MM.1S (cell line): ENCODE measurements around the gene CITED4.

Experiments used
- DNase-seq: peaks from one replicate; pipeline ENCODE4 v3.0.0-alpha.2; 2015
- H2AFZ ChIP-seq: fragments of 300-600 bp; sonication (generic); 2 replicates; pipeline ENCODE4 v1.6.0; 2016; ENCODE audit warnings: antibody characterized with exemption, low read length
- H3F3A ChIP-seq: fragments of 300-600 bp; sonication (generic); 2 replicates; pipeline ENCODE4 v1.6.1; 2016; ENCODE audit warnings: mild to moderate bottlenecking, antibody characterized with exemption, low read length, moderate library complexity, mixed read lengths; ENCODE audit not compliant: insufficient read depth
- H3K27ac ChIP-seq: fragments of 300-600 bp; sonication (generic); 2 replicates; pipeline ENCODE4 v1.5.1; 2016; ENCODE audit warnings: mild to moderate bottlenecking, low read length
- H3K27me3 ChIP-seq: fragments of 300-600 bp; sonication (generic); replicated peaks from 2 replicates; pipeline ENCODE4 v1.6.0; 2016; ENCODE audit warnings: low read length; ENCODE audit not compliant: insufficient read depth
- H3K36me3 ChIP-seq: fragments of 300-600 bp; sonication (generic); replicated peaks from 2 replicates; pipeline ENCODE4 v1.6.1; 2016; ENCODE audit warnings: mild to moderate bottlenecking, low read length, mixed read lengths; ENCODE audit not compliant: insufficient read depth
- H3K4me1 ChIP-seq: fragments of 300-600 bp; sonication (generic); 2 replicates; pipeline ENCODE4 v1.6.1; 2016; ENCODE audit warnings: low read length, mixed read lengths
- H3K4me2 ChIP-seq: fragments of 300-600 bp; sonication (generic); 2 replicates; pipeline ENCODE4 v1.6.0; 2016; ENCODE audit warnings: low read depth, low read length
- H3K4me3 ChIP-seq: fragments of 300-600 bp; sonication (generic); 2 replicates; pipeline ENCODE4 v1.5.1; 2016; ENCODE audit warnings: low read length, mixed read lengths
- H3K79me2 ChIP-seq: fragments of 300-600 bp; sonication (generic); 2 replicates; pipeline ENCODE4 v1.6.1; 2016; ENCODE audit warnings: mixed run types, low read length, mixed read lengths
- H3K9ac ChIP-seq: fragments of 300-600 bp; sonication (generic); 2 replicates; pipeline ENCODE4 v1.6.1; 2016; ENCODE audit warnings: low read length, mixed read lengths
- H3K9me2 ChIP-seq: fragments of 300-600 bp; sonication (generic); replicated peaks from 2 replicates; pipeline ENCODE4 v1.6.1; 2016; ENCODE audit warnings: mild to moderate bottlenecking, low read length, mixed read lengths; ENCODE audit not compliant: insufficient read depth
- H3K9me3 ChIP-seq: fragments of 300-600 bp; sonication (generic); replicated peaks from 2 replicates; pipeline ENCODE4 v1.6.1; 2016; ENCODE audit warnings: mild to moderate bottlenecking, low read length, mixed read lengths; ENCODE audit not compliant: insufficient read depth
- H4K20me1 ChIP-seq: fragments of 300-600 bp; sonication (generic); 2 replicates; pipeline ENCODE4 v1.6.1; 2016; ENCODE audit warnings: mild to moderate bottlenecking, low read length, moderate library complexity, mixed read lengths; ENCODE audit not compliant: insufficient read depth
- CTCF ChIP-seq: fragments of 300-600 bp; sonication (generic); IDR thresholded peaks from 2 replicates; pipeline ENCODE4 v1.5.1; 2016; ENCODE audit warnings: antibody characterized with exemption, low read length, mixed read lengths
- EZH2 ChIP-seq: fragments of 300-600 bp; sonication (generic); optimal IDR thresholded peaks from 2 replicates; pipeline ENCODE3; 2017; ENCODE audit warnings: low read depth, mild to moderate bottlenecking, antibody characterized with exemption, low read length, mixed read lengths
- EZH2phosphoT487 ChIP-seq: fragments of 300-600 bp; sonication (generic); IDR thresholded peaks from 2 replicates; pipeline ENCODE4 v1.6.1; 2018; ENCODE audit warnings: antibody characterized with exemption, low read length

Gene CITED4

DNA sequence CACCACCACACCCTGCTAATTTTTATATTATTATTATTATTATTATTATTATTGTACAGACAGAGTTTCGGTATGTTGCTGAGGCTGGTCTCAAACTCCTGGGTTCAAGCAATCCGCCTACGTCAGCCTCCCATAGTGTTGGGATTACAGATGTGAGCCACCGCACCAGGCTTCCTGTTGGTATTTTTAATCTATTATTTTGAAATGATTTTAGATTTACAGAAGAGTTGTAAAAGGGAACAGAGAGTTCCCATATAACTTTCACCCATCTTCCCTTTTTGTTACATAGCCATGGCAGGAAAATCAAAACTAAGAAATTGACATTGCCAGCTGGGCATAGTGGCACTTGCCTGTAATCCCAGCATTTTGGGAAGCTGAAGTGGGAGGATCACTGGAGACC lies 42.9 kb upstream of the CITED4 start:
- no peak overlapping the region for H2AFZ ChIP-seq
- H3K27ac ChIP-seq: no peak overlapping the region
- H4K20me1 ChIP-seq: no peaks in the 10 kb centered on the region
- no peaks in the 10 kb centered on the region for H3K36me3 ChIP-seq
- H3K9ac ChIP-seq: no peak overlapping the region
- H3K9me3 ChIP-seq: no peaks in the 10 kb centered on the region
- H3K27me3 ChIP-seq: no peaks in the 10 kb centered on the region
- DNase-seq: no peak
- H3K4me2 ChIP-seq: no peak overlapping the region
- no peaks in the 10 kb centered on the region for H3K79me2 ChIP-seq
- TF ChIP-seq EZH2: no peak
- TF ChIP-seq CTCF: no peak
- TF ChIP-seq EZH2phosphoT487: no peak
- no peaks in the 10 kb centered on the region for H3K9me2 ChIP-seq
- no peaks in the 10 kb centered on the region for H3K4me1 ChIP-seq
- no peaks in the 10 kb centered on the region for H3F3A ChIP-seq
- no peak overlapping the region for H3K4me3 ChIP-seq

DNA sequence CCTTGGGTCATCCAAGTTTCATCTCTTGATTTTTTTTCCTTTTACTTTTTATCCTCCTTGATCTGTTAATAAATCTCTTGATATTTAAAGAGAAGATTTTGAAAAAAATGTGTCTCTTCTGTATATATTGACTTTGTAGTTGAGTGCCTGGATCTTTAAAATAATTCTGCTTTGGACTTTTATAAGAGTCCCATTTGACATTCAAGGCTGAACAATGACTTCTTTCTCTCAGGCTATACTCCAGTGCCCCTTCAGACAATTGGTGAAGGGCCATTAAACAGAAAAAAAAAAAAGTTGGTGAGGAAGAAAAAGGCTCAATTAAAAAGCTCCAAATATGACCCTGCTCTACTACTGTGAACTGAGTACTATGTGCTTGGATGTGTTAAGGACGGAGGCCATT lies 40.9 kb upstream of the CITED4 start:
- Histone ChIP-seq H3F3A (no peaks in the 10 kb centered on the region), H3K27ac (no peak overlapping the region), H3K9ac (no peak overlapping the region), H3K27me3 (no peaks in the 10 kb centered on the region), H3K9me3 (no peaks in the 10 kb centered on the region), H3K4me1 (no peaks in the 10 kb centered on the region), H2AFZ (no peak overlapping the region), H3K36me3 (no peaks in the 10 kb centered on the region), H3K79me2 (no peaks in the 10 kb centered on the region), H4K20me1 (no peaks in the 10 kb centered on the region), H3K9me2 (no peaks in the 10 kb centered on the region), H3K4me3 (no peak overlapping the region), H3K4me2 (no peak overlapping the region)
- no peak for DNase-seq
- no peak for TF ChIP-seq EZH2
- TF ChIP-seq EZH2phosphoT487: no peak
- no peak for TF ChIP-seq CTCF

GRCh38 chr1:40901886-40902852 lies 40.0 kb upstream of the CITED4 start:
- Histone ChIP-seq H3F3A (no peaks in the 10 kb centered on the region), H3K9me2 (no peaks in the 10 kb centered on the region), H3K36me3 (no peaks in the 10 kb centered on the region), H3K4me1 (no peaks in the 10 kb centered on the region), H2AFZ (no peak overlapping the region), H3K27me3 (no peaks in the 10 kb centered on the region), H3K79me2 (no peaks in the 10 kb centered on the region), H3K9me3 (no peaks in the 10 kb centered on the region), H3K4me2 (no peak overlapping the region), H4K20me1 (no peaks in the 10 kb centered on the region), H3K4me3 (no peak overlapping the region), H3K27ac (no peak overlapping the region), H3K9ac (no peak overlapping the region)
- TF ChIP-seq EZH2phosphoT487 (no peak), CTCF (no peak), EZH2 (no peak)
- no peak for DNase-seq
